Endodermal cell (in vitro differentiated cells): ENCODE data around the gene TMA16. TPM values are rescaled to one million over a fixed set of nuclear protein-coding genes. Genes with fewer than 3 reads are reported as not detected.

Experiments used
- DNase-seq: peaks from one replicate; pipeline ENCODE4 v3.0.0-alpha.2; 2017
- H3K27ac ChIP-seq: 2 replicates; pipeline ENCODE4 v1.5.1; 2013; ENCODE audit warnings: mild to moderate bottlenecking, low read depth, low read length, moderate library complexity
- H3K27me3 ChIP-seq: 2 replicates; pipeline ENCODE4 v1.6.1; 2013; ENCODE audit warnings: mild to moderate bottlenecking, low read length, moderate library complexity; ENCODE audit not compliant: insufficient read depth, control insufficient read depth, poor library complexity, severe bottlenecking
- H3K36me3 ChIP-seq: 2 replicates; pipeline ENCODE4 v1.7.0; 2013; ENCODE audit warnings: mild to moderate bottlenecking, low read length, moderate library complexity; ENCODE audit not compliant: control insufficient read depth, insufficient read depth
- H3K4me1 ChIP-seq: one replicate; pipeline ENCODE4 v1.7.0; 2013; ENCODE audit warnings: low read length; ENCODE audit not compliant: control insufficient read depth, insufficient read depth
- H3K4me3 ChIP-seq: 2 replicates; pipeline ENCODE4 v1.5.1; 2013; ENCODE audit warnings: mild to moderate bottlenecking, low read length, moderate library complexity
- H3K9ac ChIP-seq: 2 replicates; pipeline ENCODE4 v1.6.1; 2013; ENCODE audit warnings: mild to moderate bottlenecking, low read length, moderate library complexity; ENCODE audit not compliant: poor library complexity, severe bottlenecking; ENCODE audit errors: extremely low read depth
- H3K9me3 ChIP-seq: 2 replicates; pipeline ENCODE4 v1.6.1; 2013; ENCODE audit warnings: mild to moderate bottlenecking, low read length, moderate library complexity; ENCODE audit not compliant: control insufficient read depth
- H3K27ac Mint-ChIP-seq: 2 replicates; pipeline ENCODE4 v1.8.0; 2020; ENCODE audit warnings: mixed read lengths
- H3K27me3 Mint-ChIP-seq: 2 replicates; pipeline ENCODE4 v1.8.0; 2021; ENCODE audit warnings: mild to moderate bottlenecking, mixed read lengths; ENCODE audit not compliant: insufficient read depth
- H3K36me3 Mint-ChIP-seq: 2 replicates; pipeline ENCODE4 v1.8.0; 2020; ENCODE audit warnings: low read depth, mixed read lengths
- H3K4me1 Mint-ChIP-seq: 2 replicates; pipeline ENCODE4 v1.8.0; 2020; ENCODE audit warnings: mixed read lengths
- H3K4me3 Mint-ChIP-seq: 2 replicates; pipeline ENCODE4 v1.8.0; 2020; ENCODE audit warnings: mild to moderate bottlenecking, moderate library complexity, mixed read lengths
- H3K9me3 Mint-ChIP-seq: 2 replicates; pipeline ENCODE4 v1.8.0; 2020; ENCODE audit warnings: mild to moderate bottlenecking, mixed read lengths
- CTCF ChIP-seq: fragments of 200-600 bp; sonication (generic); conservative IDR thresholded peaks from 2 replicates; pipeline ENCODE4 v1.5.0; 2021; ENCODE audit warnings: antibody characterized with exemption, mild to moderate bottlenecking
- WGBS, 2 experiments: methylation state at CpG; one replicate each; pipeline versions ENCODE4 v1.1.5 to v1.1.7; 2013; ENCODE audit warnings: missing lambda C conversion rate in 2 of 2, mixed read lengths in 1 of 2; ENCODE audit not compliant: insufficient coverage in 1 of 2, insufficient read length in 1 of 2; 5-methylcytosine and 5-hydroxymethylcytosine counted together
- total RNA-seq, 2 donors: library from RNA; stranded (reverse); fragmentation: NEBNext Ultra II Directional in 1 of 2; extraction: Animal tissue kit (Norgen Biotek cat#: 25700) in 1 of 2; gene quantifications; 2 replicates in 1 of 2; 3 replicates in 1 of 2; pipeline ENCODE4 v1.2.1, GENCODE V29; 2021

The TMA16 gene
- total RNA-seq, 2 donors from 2014 or later, result 54.7 to 68.8 TPM

- WGBS, 2 experiments, result 94% methylated on average over 2 of the region's 3 CpGs; no CpG with 5 or more reads in 1 of the 2 experiments
- no peak overlapping the region for H3K4me3 Mint-ChIP-seq
- no peak overlapping the region for H3K27ac Mint-ChIP-seq
Observed at GRCh38 chr4:163470391-163470790, 24.1 kb upstream of the TMA16 start.

GRCh38 chr4:163473130-163473529, 21.4 kb upstream of the TMA16 start:
- no peak for TF ChIP-seq CTCF
- Histone ChIP-seq H3K9me3 (no peaks in the 10 kb centered on the region), H3K4me3 (no peak overlapping the region), H3K4me1 (no peaks in the 10 kb centered on the region), H3K9ac (no peak overlapping the region), H3K36me3 (no peaks in the 10 kb centered on the region), H3K27ac (no peak overlapping the region), H3K27me3 (no peaks in the 10 kb centered on the region)
- Mint-ChIP-seq H3K27ac (no peak overlapping the region), H3K27me3 (no peaks in the 10 kb centered on the region), H3K9me3 (no peaks in the 10 kb centered on the region), H3K4me3 (no peak overlapping the region), H3K4me1 (no peaks in the 10 kb centered on the region), H3K36me3 (no peaks in the 10 kb centered on the region)
- WGBS, 2 experiments, result 94 to 100% methylated on average over 7 to 14 of the region's 14 CpGs
- DNase-seq, result peak; percentile 48

More at GRCh38 chr4:163470391-163470790, 24.1 kb upstream of the TMA16 start:
- Mint-ChIP-seq H3K27me3 (no peaks in the 10 kb centered on the region), H3K9me3 (no peaks in the 10 kb centered on the region), H3K4me1 (no peaks in the 10 kb centered on the region), H3K36me3 (no peaks in the 10 kb centered on the region)
- no peak overlapping the region for H3K9ac ChIP-seq
- no peak overlapping the region for H3K4me3 ChIP-seq
- H3K27ac ChIP-seq, result no peak overlapping the region
- H3K27me3 ChIP-seq, result no peaks in the 10 kb centered on the region
- DNase-seq, result no peak
- no peaks in the 10 kb centered on the region for H3K9me3 ChIP-seq
- no peaks in the 10 kb centered on the region for H3K36me3 ChIP-seq
- no peaks in the 10 kb centered on the region for H3K4me1 ChIP-seq
- TF ChIP-seq CTCF, result no peak

- H3K4me1 Mint-ChIP-seq, result no peaks in the 10 kb centered on the region
- H3K27ac Mint-ChIP-seq, result no peak within 1 kb of the TSS
Observed at GRCh38 chr4:163473576-163473975, 20.9 kb upstream of the TMA16 start, which contains the start of gene TKTL2. TSS of gene TKTL2 (minus strand) at chr4:163473754. CDS start at chr4:163473734, 20 bp downstream.

More at GRCh38 chr4:163473576-163473975, 20.9 kb upstream of the TMA16 start, which contains the start of gene TKTL2:
- Histone ChIP-seq H3K4me3 (no peak within 1 kb of the TSS), H3K9ac (no peak within 1 kb of the TSS), H3K36me3 (no peaks in the 10 kb centered on the region), H3K27me3 (no peaks in the 10 kb centered on the region), H3K9me3 (no peaks in the 10 kb centered on the region), H3K27ac (no peak within 1 kb of the TSS), H3K4me1 (no peaks in the 10 kb centered on the region)
- WGBS, 2 experiments, result 94 to 95% methylated on average over 25 to 32 of the region's 32 CpGs
- Mint-ChIP-seq H3K36me3 (no peaks in the 10 kb centered on the region), H3K9me3 (no peaks in the 10 kb centered on the region), H3K27me3 (no peaks in the 10 kb centered on the region), H3K4me3 (no peak within 1 kb of the TSS)
- TF ChIP-seq CTCF, result no peak
- no peak for DNase-seq
